GM18526 (cell line): ENCODE measurements around the gene RTL1.

Experiments
- POLR2A ChIP-seq: IDR thresholded peaks from 3 replicates; pipeline ENCODE4 v1.6.1; 2011; ENCODE audit not compliant: insufficient read length; ENCODE audit errors: extremely low read depth

RTL1 gene

GRCh38 chr14:100903672-100904185, at the start of gene RTL1:
Gene RTL1 (minus strand): TSS chr14:100903722. CDS start chr14:100884788, 18,934 bp downstream.
- no peak for TF ChIP-seq POLR2A

- TF ChIP-seq POLR2A: no peak
Measured at GRCh38 chr14:100950024-100950423, 46.5 kb upstream of the RTL1 start.

- TF ChIP-seq POLR2A: no peak
Measured at GRCh38 chr14:100944052-100944451, 40.5 kb upstream of the RTL1 start.

GRCh38 chr14:100930270-100930669, 26.7 kb upstream of the RTL1 start:
- TF ChIP-seq POLR2A: no peak

- no peak for TF ChIP-seq POLR2A
Measured at GRCh38 chr14:100915560-100915959, 12.0 kb upstream of the RTL1 start.

GRCh38 chr14:100914597-100915021, 11.1 kb upstream of the RTL1 start:
- no peak for TF ChIP-seq POLR2A

- TF ChIP-seq POLR2A: no peak
Measured at GRCh38 chr14:100911665-100912316, 8.3 kb upstream of the RTL1 start.

- TF ChIP-seq POLR2A: no peak
Measured at GRCh38 chr14:100910888-100911664, 7.6 kb upstream of the RTL1 start.

GRCh38 chr14:100909439-100909838, 5.9 kb upstream of the RTL1 start:
- TF ChIP-seq POLR2A: no peak

GRCh38 chr14:100907240-100907639, 3.7 kb upstream of the RTL1 start:
- TF ChIP-seq POLR2A: no peak

GRCh38 chr14:100906420-100906819, 2.9 kb upstream of the RTL1 start:
- no peak for TF ChIP-seq POLR2A

GRCh38 chr14:100905166-100905565, 1.6 kb upstream of the RTL1 start:
- no peak for TF ChIP-seq POLR2A

GRCh38 chr14:100904307-100905087, 975 bp upstream of the RTL1 start:
- TF ChIP-seq POLR2A: no peak

- no peak for TF ChIP-seq POLR2A
Measured at GRCh38 chr14:100903134-100903468, 421 bp downstream of the RTL1 start.

- TF ChIP-seq POLR2A: no peak
Measured at GRCh38 chr14:100902295-100903133, 1.0 kb downstream of the RTL1 start.
